NCI-H146 (cell line): ENCODE results near the gene PSME1.

Experiments
- DNase-seq: peaks from one replicate; lab custom pipeline; 2025; lab: John Stamatoyannopoulos, UW

PSME1 gene

GRCh38 chr14:24135834-24136683 lies at the start of gene PSME1:
TSS of gene PSME1 (plus strand) at chr14:24136194. CDS start at chr14:24136263, 69 bp downstream.
- DNase-seq: peak; percentile 92

- no peak for DNase-seq
These were observed 49.0 kb upstream of the PSME1 start for GRCh38 chr14:24087004-24087403.

- DNase-seq: no peak
These were observed 47.9 kb upstream of the PSME1 start for GRCh38 chr14:24088095-24088494.

- no peak for DNase-seq
These were observed 46.1 kb upstream of the PSME1 start for GRCh38 chr14:24089890-24090289.

- no peak for DNase-seq
These were observed 43.9 kb upstream of the PSME1 start for GRCh38 chr14:24092110-24092504.

GRCh38 chr14:24092505-24093206 lies 43.3 kb upstream of the PSME1 start:
- DNase-seq: no peak

GRCh38 chr14:24093207-24093900 lies 42.6 kb upstream of the PSME1 start:
- no peak for DNase-seq

- DNase-seq: peak; percentile 94
These were observed 41.8 kb upstream of the PSME1 start, which contains the start of gene PCK2 for GRCh38 chr14:24093901-24094840. TSS of gene PCK2 (plus strand) at chr14:24094311. CDS start at chr14:24094406, 95 bp downstream.

- DNase-seq: no peak
These were observed 41.1 kb upstream of the PSME1 start for GRCh38 chr14:24094841-24095270.

GRCh38 chr14:24095271-24096068 lies 40.5 kb upstream of the PSME1 start:
- DNase-seq: peak; percentile 75

- no peak for DNase-seq
These were observed 39.3 kb upstream of the PSME1 start for GRCh38 chr14:24096545-24097181.

- DNase-seq: no peak
These were observed 37.6 kb upstream of the PSME1 start for GRCh38 chr14:24098229-24098926.

GRCh38 chr14:24098927-24099813 lies 36.8 kb upstream of the PSME1 start:
- no peak for DNase-seq

- DNase-seq: no peak
These were observed 35.6 kb upstream of the PSME1 start for GRCh38 chr14:24100197-24100981.

- no peak for DNase-seq
These were observed 35.0 kb upstream of the PSME1 start for GRCh38 chr14:24100982-24101494.

- no peak for DNase-seq
These were observed 33.5 kb upstream of the PSME1 start for GRCh38 chr14:24102357-24103048.

- DNase-seq: no peak
These were observed 32.5 kb upstream of the PSME1 start for GRCh38 chr14:24103451-24103850.
